Measurements from ENCODE around the gene ADGRL1.

GRCh38 chr19:14120497-14120780, 85.5 kb downstream of the ADGRL1 start:
- no peak for TF ChIP-seq EZH2 (IDR thresholded peaks at IDR 0.05; ENCODE audit: low read length, unreplicated experiment)
- TF ChIP-seq CTCF (conservative IDR thresholded peaks at IDR 0.05; ENCODE audit: low read depth, low read length) = no peak
- no peak for TF ChIP-seq EZH2phosphoT487 (IDR thresholded peaks at IDR 0.05; ENCODE audit: borderline replicate concordance, low read length)
